Bronchial epithelial cell (primary cell): ENCODE measurements around the gene PSMD6. TPM values are rescaled to one million over a fixed set of nuclear protein-coding genes. Genes with fewer than 3 reads are reported as not detected.

Source experiments
- DNase-seq: peaks from one replicate; pipeline ENCODE4 v3.0.0-alpha.2; 2010; ENCODE audit warnings: low read depth
- FAIRE-seq: peaks from 2 replicates; lab custom pipeline; 2011; peaks lifted over from hg19 to GRCh38; lab: Jason Lieb, UNC
- H3K27me3 ChIP-seq: 2 replicates; pipeline ENCODE4 v1.5.1; 2011; ENCODE audit warnings: low read length; ENCODE audit not compliant: control insufficient read depth, insufficient read depth
- H3K36me3 ChIP-seq: 2 replicates; pipeline ENCODE4 v1.5.1; 2011; ENCODE audit warnings: low read length; ENCODE audit not compliant: control insufficient read depth, insufficient read depth
- H3K4me3 ChIP-seq: 2 replicates; pipeline ENCODE4 v1.5.1; 2011; ENCODE audit warnings: mild to moderate bottlenecking, low read depth, low read length, control low read depth
- total RNA-seq: library from RNA; depleted of rRNA; stranded (reverse); fragments of >200 nt; gene quantifications from 2 replicates; pipeline ENCODE4 v1.2.1, GENCODE V29; 2014
- TF ChIP-seq, protein P1 (sequence below): IDR thresholded peaks from 2 replicates; pipeline ENCODE4 v1.5.1; 2011; ENCODE audit warnings: mild to moderate bottlenecking, moderate library complexity, low read length, control low read depth, inconsistent platforms; ENCODE audit not compliant: insufficient read depth, severe bottlenecking

Gene PSMD6
- total RNA-seq, 1 donor from 2014 or later, result 52.9 TPM

DNA sequence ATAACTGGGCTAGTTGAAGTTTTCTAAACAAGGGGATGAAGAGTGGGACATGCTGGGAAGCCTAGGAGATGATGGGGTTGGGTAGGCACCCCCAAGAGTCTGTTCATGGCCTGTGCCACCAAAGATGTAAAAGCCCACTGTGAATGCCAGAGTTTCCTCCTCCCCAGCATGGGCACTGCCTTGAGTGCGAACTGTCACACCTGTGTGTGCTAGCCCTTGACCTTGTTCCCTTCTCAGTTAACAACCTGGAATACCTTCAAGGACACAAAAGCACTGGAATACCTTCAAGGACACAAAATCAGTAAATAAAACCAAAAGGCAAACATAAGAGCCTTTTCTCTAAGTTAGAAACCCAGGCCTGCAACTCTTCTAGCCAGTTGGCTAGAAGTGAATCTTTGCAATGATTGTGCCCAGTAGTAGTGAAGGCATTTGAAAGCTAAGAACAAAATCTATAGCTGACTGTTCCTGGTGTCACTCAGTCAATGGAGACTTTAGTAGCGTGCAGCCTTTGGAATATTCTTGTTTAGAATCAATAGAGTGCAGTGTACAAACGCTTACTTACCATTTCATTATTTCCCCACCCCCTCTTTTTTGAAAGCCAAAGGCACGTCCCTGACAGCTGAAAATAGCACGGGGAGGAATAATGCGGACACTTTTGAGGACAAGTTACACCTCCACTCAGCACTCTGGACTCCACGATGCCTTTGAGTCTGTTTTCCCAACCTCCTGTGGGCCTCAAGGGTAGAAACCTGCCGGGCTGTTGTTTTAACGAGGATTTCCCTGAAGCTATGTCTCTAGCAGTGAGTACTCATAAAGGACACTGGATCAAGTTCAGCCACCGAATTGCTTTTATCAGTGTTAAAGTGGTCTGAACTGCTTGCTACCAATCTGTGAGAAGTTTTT, 24.2 kb downstream of the PSMD6 start:
- no peak for FAIRE-seq
- no peak for DNase-seq
- TF ChIP-seq, protein P1, sequence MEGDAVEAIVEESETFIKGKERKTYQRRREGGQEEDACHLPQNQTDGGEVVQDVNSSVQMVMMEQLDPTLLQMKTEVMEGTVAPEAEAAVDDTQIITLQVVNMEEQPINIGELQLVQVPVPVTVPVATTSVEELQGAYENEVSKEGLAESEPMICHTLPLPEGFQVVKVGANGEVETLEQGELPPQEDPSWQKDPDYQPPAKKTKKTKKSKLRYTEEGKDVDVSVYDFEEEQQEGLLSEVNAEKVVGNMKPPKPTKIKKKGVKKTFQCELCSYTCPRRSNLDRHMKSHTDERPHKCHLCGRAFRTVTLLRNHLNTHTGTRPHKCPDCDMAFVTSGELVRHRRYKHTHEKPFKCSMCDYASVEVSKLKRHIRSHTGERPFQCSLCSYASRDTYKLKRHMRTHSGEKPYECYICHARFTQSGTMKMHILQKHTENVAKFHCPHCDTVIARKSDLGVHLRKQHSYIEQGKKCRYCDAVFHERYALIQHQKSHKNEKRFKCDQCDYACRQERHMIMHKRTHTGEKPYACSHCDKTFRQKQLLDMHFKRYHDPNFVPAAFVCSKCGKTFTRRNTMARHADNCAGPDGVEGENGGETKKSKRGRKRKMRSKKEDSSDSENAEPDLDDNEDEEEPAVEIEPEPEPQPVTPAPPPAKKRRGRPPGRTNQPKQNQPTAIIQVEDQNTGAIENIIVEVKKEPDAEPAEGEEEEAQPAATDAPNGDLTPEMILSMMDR, result no peak
- Histone ChIP-seq H3K27me3 (no peaks in the 10 kb centered on the region), H3K36me3 (peaks cover 17% of the 10 kb centered on the region), H3K4me3 (no peak overlapping the region)

DNA sequence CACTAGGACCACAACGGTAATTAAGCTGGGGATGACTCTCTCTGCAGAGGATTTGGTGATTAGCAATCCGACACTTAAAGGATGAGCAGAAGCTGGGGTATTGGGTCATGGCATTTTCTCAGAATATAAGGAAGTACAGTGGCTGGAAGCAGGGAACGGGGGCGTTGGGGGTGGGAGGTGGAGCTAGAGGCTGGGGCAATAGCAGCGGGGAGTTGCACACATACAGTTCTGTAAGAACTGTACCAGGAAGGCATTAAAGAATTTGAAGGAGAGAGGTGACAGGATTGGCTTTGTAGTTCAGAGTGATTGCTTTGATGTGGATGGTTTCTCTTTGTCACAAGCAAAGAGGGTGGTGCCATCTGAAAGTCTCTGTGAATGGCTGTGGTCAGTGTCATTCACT, 28.2 kb downstream of the PSMD6 start:
- H3K36me3 ChIP-seq, result peaks cover 25% of the 10 kb centered on the region

DNA sequence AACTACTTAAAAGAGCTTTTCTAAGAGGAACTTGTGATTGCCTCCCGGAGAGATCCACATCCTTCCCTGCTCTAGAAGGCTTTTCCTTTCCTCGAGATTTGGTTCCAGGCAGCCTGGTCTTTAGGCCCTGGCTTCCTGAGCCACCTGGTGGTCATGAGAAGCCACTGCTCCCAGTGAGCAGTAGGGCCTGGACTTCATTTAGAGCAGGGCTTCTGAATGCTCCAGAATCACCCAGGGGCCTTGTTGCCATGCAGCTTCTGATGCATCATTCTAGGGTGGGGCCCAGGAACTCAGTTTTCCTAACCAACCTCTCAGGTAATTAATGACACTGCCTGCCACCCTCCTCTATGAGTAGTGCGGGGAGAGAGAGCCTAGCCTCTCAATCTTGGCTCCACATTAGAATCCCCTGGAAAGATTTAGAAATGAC, 29.6 kb downstream of the PSMD6 start:
- peak; percentile 77 for DNase-seq
- no peaks in the 10 kb centered on the region for H3K27me3 ChIP-seq
- no peak for FAIRE-seq
- TF ChIP-seq, protein P1, result peak; percentile 92
- peaks cover 24% of the 10 kb centered on the region for H3K36me3 ChIP-seq
- H3K4me3 ChIP-seq, result no peak overlapping the region

More for the DNA sequence above, 28.2 kb downstream of the PSMD6 start:
- no peaks in the 10 kb centered on the region for H3K27me3 ChIP-seq
- H3K4me3 ChIP-seq, result no peak overlapping the region
- DNase-seq, result no peak
- FAIRE-seq, result no peak
- TF ChIP-seq, protein P1, result no peak

DNA sequence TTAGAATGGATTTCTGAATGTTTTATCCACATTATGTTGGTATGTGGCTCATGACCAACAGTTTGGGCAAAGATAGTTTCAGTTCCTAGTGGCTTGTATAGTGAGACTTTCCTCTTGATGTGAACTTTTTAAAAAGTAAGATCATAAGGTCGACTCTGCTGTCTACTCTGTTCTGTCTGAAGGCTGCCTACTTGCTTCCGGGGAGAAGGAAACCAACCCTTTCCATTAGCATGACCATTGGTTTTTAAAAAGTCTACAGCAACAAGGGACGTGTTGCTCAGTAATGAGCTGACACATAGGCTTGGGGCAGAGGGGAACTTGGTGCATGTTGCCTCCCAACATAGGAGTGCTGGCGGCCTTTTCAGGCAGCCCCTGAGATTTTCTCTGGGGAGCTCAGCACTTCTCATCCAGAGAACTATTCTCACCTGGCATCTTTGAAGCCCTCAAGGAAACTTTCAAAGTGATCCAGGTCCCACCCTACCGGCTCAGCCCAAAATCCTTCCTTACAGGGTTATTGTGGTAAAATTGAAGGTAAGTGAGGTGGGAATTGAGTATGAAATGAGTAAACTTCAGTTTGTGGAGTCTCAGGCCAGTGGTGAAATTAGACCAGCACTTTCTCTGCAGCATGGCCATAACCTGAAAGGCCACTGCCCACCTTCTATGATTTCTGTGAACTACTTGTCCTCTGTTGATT, 30.6 kb downstream of the PSMD6 start:
- H3K27me3 ChIP-seq, result no peaks in the 10 kb centered on the region
- H3K36me3 ChIP-seq, result peaks cover 24% of the 10 kb centered on the region
- no peak overlapping the region for H3K4me3 ChIP-seq
- TF ChIP-seq, protein P1, result no peak
- DNase-seq, result no peak
- no peak for FAIRE-seq

DNA sequence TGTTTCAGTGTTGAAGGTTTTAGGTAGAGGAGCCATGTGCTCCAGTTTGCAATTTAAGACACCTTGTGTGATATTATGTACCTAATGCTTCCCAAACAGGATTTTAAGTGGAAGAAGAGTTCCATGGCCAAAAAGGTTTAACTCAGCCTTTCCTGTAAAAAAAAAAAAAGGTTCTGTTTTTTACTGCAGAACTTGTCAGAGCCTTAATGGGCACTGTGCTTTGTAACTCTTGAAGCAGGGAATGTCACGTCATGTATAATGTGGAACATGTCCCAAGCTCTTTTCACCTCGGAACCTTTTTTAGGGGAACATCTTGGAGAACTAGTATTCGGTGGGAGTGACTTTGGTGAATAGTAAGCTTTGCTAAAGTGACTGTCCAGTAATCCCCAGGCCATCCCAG, 31.6 kb downstream of the PSMD6 start:
- Histone ChIP-seq H3K4me3 (no peak overlapping the region), H3K36me3 (peaks cover 24% of the 10 kb centered on the region), H3K27me3 (no peaks in the 10 kb centered on the region)
- DNase-seq (no peak), FAIRE-seq (no peak)
- TF ChIP-seq, protein P1, result no peak
